Adrenal gland (tissue), 12 donors: ENCODE measurements around the gene ELOVL6. TPM values are rescaled to one million over a fixed set of nuclear protein-coding genes. Genes with fewer than 3 reads are reported as not detected.
A peak's percentile ranks its signal among the peaks of the same experiment; 100 is the strongest.

Experiments used
- DNase-seq, 7 donors: peaks; one replicate each; pipeline ENCODE4 v3.0.0-alpha.2; 2019 to 2020
- H3K27ac ChIP-seq, 5 donors: fragments of 200-600 bp; sonication (generic) in 4 of 5; 1 replicate in 3 of 5; 2 replicates in 2 of 5; pipeline versions ENCODE4 v1.5.1 to v1.8.0; 2016 to 2020; ENCODE audit warnings: mild to moderate bottlenecking in 1 of 5
- H3K27me3 ChIP-seq: fragments of 200-600 bp; 2 replicates; pipeline ENCODE4 v1.8.0; 2021
- H3K36me3 ChIP-seq, 2 donors: fragments of 200-600 bp; replicated peaks in 1 of 2; 1 replicate in 1 of 2; 2 replicates in 1 of 2; pipeline versions ENCODE4 v1.5.1 to v1.8.0; 2018 to 2022
- H3K4me1 ChIP-seq, 2 donors: fragments of 200-600 bp; replicated peaks in 1 of 2; 1 replicate in 1 of 2; 2 replicates in 1 of 2; pipeline versions ENCODE4 v1.5.1 to v1.8.0; 2018 to 2021
- H3K4me3 ChIP-seq, 4 donors: fragments of 200-600 bp; sonication (generic) in 3 of 4; one replicate each; pipeline ENCODE4 v1.5.1; 2016 to 2018
- H3K9me3 ChIP-seq, 3 donors: fragments of 200-600 bp; sonication (generic) in 1 of 3; replicated peaks in 1 of 3; 1 replicate in 2 of 3; 2 replicates in 1 of 3; pipeline versions ENCODE4 v1.5.1 to v1.8.0; 2016 to 2021
- CTCF ChIP-seq, 6 experiments: fragments of 450-650 bp in 4 of 6; fragments of 200-600 bp in 2 of 6; sonication (generic) in 1 of 6; IDR thresholded peaks; 1 replicate in 5 of 6; 2 replicates in 1 of 6; pipeline versions ENCODE4 v1.5.1 to v1.8.0; 2016 to 2021; ENCODE audit warnings: antibody characterized with exemption in 6 of 6, mild to moderate bottlenecking in 2 of 6, moderate library complexity in 1 of 6
- POLR2A ChIP-seq, 2 donors: fragments of 450-650 bp; IDR thresholded peaks; one replicate each; pipeline ENCODE4 v1.6.1; 2017; ENCODE audit warnings: antibody characterized with exemption in 2 of 2, mild to moderate bottlenecking in 2 of 2, moderate library complexity in 1 of 2
- WGBS, 4 donors: extraction: QIAGEN DNeasy Blood & Tissue Kit in 2 of 4; methylation state at CpG; one replicate each; pipeline versions ENCODE4 v1.1.5 to v1.1.7; 2013 to 2017; 5-methylcytosine and 5-hydroxymethylcytosine counted together
- intact Hi-C, 2 donors: fragments of 100-400 bp; cut with DNase I; formaldehyde crosslinking; loops; one replicate each; pipeline versions ENCODE4 v1.14.1 to v1.15.0; 2022 to 2023
- polyA plus RNA-seq, 3 donors: library from polyadenylated mRNA; stranded (reverse); fragments of 200-250 nt in 2 of 3; fragments of 350-450 nt in 1 of 3; fragmentation: Illumina TruSeq in 1 of 3; extraction: RNeasy Lipid Tissue Mini Kit (QIAGEN cat#74804) in 1 of 3; gene quantifications; one replicate each; pipeline ENCODE4 v1.2.3, GENCODE V29; 2013 to 2014
- total RNA-seq, 9 donors: library from RNA; depleted of rRNA in 4 of 9; stranded (reverse); fragments of >200 nt in 4 of 9; fragments of 120-200 nt in 1 of 9; fragmentation: NEBNext Ultra II Directional in 1 of 9; extraction: Animal tissue kit (Norgen Biotek cat#: 25700) in 1 of 9; gene quantifications; one replicate each; pipeline versions ENCODE4 v1.1.0 to v1.2.4, GENCODE V29; 2013 to 2023
- donor health status: healthy with polysubstance abuse.
- donor health status: Bipolar disorder and iron deficiency.
- donor health status: DM: yes; HTN: yes; CAD: no.
- donor health status: DM: no; HTN: no; CAD: no.
- donor health status: DM: no; HTN: no; CAD: no.
- donor health status: DM: yes; HTN: yes; CAD: no.

ELOVL6 gene
- total and polyA plus RNA-seq, 12 donors, result 2.8 to 68.2 (median 16.4) TPM

- H3K27me3 ChIP-seq, result no peaks in the 10 kb centered on the region
- TF ChIP-seq CTCF (IDR thresholded peaks at IDR 0.05), result no peak
- DNase-seq, result no peak
- intact Hi-C loops, result no loop called here
- no peaks in the 10 kb centered on the region for H3K9me3 ChIP-seq
- H3K4me3 ChIP-seq, result no peak overlapping the region
- no peak overlapping the region for H3K27ac ChIP-seq
- H3K4me1 ChIP-seq, result no peaks in the 10 kb centered on the region
- no peaks in the 10 kb centered on the region for H3K36me3 ChIP-seq
These were observed 123.2 kb downstream of the ELOVL6 start for GRCh38 chr4:110075083-110075738.

DNA sequence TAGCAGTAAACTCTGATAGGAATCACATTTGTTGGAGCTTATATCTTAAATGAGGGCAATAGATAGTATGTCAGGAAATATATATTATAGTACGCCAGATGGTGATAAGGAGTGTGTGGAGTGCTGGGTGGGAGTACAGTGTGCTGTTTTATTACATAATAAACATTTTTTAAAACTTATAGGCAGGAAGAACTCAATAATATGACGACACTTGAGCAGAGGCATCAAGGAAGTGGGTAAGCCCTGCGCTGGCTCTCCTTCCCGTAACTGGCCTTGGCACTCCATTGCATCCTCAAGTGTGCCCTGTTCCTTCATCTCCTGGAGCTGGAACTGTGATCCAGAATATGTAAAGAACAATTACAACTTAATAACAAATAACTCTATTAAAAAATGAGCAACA lies 123.8 kb downstream of the ELOVL6 start:
- H3K36me3 ChIP-seq, result no peaks in the 10 kb centered on the region
- intact Hi-C loops, result no loop called here
- no peak overlapping the region for H3K27ac ChIP-seq
- 70 to 94% (median 85%) methylated on average over 4 of the region's 4 CpGs for WGBS, 4 donors
- no peaks in the 10 kb centered on the region for H3K27me3 ChIP-seq
- DNase-seq, result no peak
- TF ChIP-seq CTCF (IDR thresholded peaks at IDR 0.05) (no peak), POLR2A (IDR thresholded peaks at IDR 0.05) (no peak)
- no peaks in the 10 kb centered on the region for H3K9me3 ChIP-seq
- no peaks in the 10 kb centered on the region for H3K4me1 ChIP-seq
- H3K4me3 ChIP-seq, result no peak overlapping the region

DNA sequence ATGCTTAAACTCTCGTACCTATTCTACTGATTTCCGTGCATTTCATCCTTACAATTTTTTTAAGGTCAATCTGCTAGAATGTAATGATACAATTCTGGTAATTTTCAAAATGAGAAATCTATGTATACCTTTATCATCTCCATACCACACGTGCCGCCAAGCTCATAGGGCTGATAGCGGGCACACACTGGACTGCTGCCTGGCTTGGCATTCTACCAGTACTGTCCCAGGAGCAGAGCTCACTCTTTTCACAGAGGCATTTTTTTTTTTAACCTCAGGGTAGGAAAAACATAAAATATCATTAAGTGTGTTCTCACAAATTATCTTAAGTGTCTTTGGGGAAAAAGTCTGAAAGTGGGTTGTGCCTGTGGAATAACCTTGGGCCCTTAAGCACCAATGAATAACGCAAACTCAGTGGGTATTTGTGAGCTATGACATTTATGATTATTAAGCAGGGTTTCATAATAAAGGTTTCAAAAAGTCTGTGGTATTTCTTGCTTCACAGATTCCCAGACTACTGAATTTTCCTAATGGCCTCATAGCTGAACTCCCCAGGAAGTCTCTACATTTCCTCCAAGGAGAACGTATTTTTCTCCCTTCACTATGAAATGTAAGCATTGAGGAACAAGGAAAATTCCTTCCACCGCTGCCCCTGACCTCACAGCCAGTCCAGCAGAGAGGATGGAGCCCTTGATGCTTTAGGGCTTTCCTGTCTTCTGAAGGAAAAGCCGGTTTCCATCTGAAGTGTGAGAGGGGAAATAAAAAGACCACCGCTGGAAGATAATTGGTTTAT lies 125.2 kb downstream of the ELOVL6 start:
- H3K4me1 ChIP-seq, result no peaks in the 10 kb centered on the region
- no peaks in the 10 kb centered on the region for H3K27me3 ChIP-seq
- intact Hi-C loops, result no loop called here
- TF ChIP-seq POLR2A (IDR thresholded peaks at IDR 0.05), result no peak
- no peak for TF ChIP-seq CTCF (IDR thresholded peaks at IDR 0.05)
- no peak overlapping the region for H3K27ac ChIP-seq
- peak in 5 of 7 donors; percentile 28 to 45 (median 42) for DNase-seq
- no peaks in the 10 kb centered on the region for H3K9me3 ChIP-seq
- WGBS, 4 donors, result 40 to 82% (median 70%) methylated on average over 10 of the region's 10 CpGs
- no peaks in the 10 kb centered on the region for H3K36me3 ChIP-seq
- H3K4me3 ChIP-seq, result no peak overlapping the region

DNA sequence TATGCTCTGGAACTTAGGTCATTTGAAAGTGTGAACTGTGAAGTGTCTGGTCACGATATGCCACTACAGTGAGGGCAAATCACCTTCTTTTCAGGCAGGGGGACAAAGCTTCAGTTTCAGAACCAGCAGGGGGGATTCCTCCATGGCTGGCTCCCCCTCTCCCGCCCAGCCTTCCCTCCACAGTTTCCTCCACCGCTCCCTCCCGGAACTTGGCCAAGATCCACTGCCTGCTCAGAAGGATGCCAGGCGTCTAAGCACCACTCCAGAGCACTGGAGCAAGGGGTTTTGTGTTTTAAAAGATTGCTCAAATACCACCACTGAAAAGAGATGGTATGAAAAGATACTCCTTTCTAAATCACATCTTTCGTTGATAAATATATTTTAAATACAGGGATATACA lies 126.9 kb downstream of the ELOVL6 start:
- intact Hi-C loops, result no loop called here
- no peak overlapping the region for H3K4me3 ChIP-seq
- DNase-seq, result peak in 1 of 7 donors; percentile 34
- H3K9me3 ChIP-seq, result no peaks in the 10 kb centered on the region
- TF ChIP-seq CTCF (IDR thresholded peaks at IDR 0.05) (no peak), POLR2A (IDR thresholded peaks at IDR 0.05) (no peak)
- H3K36me3 ChIP-seq, result no peaks in the 10 kb centered on the region
- 79 to 89% (median 86%) methylated on average over 4 to 6 of the region's 6 CpGs for WGBS, 4 donors
- no peak overlapping the region for H3K27ac ChIP-seq
- H3K4me1 ChIP-seq, result no peaks in the 10 kb centered on the region
- H3K27me3 ChIP-seq, result no peaks in the 10 kb centered on the region
